NCI-H2107 treated with DMSO at 0.1 percent for 48 hours (cell line): ENCODE results near the gene IRX6.

Experiments used
- DNase-seq: peaks from one replicate; lab custom pipeline; 2025; ENCODE audit not compliant: unreplicated experiment; lab: John Stamatoyannopoulos, UW

The IRX6 gene

GRCh38 chr16:55323637-55324271 is at the start of gene IRX6:
Gene IRX6 (plus strand): TSS chr16:55324203. CDS start chr16:55325092, 889 bp downstream.
- no peak for DNase-seq

GRCh38 chr16:55274391-55274790 is 49.6 kb upstream of the IRX6 start:
- DNase-seq: no peak

GRCh38 chr16:55275167-55275566 is 48.8 kb upstream of the IRX6 start:
- DNase-seq: no peak

GRCh38 chr16:55275869-55276268 is 48.1 kb upstream of the IRX6 start:
- no peak for DNase-seq

DNA sequence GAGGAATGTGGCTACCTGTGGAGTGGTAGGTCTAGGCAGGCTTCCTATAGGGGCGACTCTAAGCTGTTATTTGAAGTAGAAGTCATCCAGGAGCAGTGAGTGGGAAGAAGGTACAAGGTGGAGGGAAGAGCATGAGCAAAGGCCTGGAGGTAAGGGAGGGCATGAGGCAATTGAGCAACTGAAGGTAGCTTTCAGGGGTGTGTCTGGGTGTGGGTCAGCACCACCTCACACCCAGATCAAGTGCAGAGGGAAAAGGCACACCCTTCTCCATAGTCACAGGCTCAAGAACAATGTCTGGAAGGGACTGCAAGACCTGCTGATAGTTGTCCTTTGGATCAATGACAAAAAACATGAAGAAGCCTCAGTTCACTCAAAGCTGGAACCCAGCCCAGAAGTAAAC is 46.5 kb upstream of the IRX6 start:
- no peak for DNase-seq

- no peak for DNase-seq
Observed at GRCh38 chr16:55279598-55279997, 44.4 kb upstream of the IRX6 start.

DNA sequence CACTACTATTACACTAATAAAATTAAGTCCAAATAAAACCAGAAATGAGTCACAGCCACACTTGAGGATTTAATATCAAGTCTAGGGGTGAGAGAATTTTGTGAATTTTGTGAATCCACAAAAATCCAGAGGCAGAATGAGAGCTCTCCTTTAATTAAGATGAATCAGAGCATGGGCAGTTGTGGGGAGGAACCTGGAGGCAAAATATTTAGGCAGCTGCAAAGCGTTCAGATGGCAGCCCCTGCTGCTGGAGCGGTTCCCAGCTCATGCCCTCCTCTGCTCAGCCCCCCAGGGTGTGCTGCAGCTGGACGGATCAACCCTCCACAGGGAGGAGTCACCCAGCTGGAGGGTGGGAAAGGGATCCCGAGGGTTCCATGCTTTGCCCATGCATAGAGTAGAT is 43.4 kb upstream of the IRX6 start:
- no peak for DNase-seq

DNA sequence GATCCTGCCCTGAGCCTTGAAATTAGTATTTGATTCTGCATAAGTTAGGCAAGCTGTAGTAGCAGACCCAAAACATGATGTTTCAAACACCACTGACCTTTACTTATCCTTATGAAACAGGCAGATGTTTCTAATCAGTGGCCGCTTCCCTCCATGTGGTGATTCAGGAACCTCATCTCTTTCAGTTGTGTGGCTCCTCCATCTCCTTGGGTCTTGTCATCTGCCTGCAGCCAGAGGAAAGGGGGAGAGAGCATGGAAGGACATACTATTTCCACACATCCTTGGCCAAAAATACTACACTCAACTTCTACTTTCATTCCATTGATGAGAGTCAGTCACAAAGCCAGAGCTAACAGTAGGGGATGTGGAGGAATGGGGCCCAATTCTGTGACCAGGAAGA is 41.6 kb upstream of the IRX6 start:
- no peak for DNase-seq

DNA sequence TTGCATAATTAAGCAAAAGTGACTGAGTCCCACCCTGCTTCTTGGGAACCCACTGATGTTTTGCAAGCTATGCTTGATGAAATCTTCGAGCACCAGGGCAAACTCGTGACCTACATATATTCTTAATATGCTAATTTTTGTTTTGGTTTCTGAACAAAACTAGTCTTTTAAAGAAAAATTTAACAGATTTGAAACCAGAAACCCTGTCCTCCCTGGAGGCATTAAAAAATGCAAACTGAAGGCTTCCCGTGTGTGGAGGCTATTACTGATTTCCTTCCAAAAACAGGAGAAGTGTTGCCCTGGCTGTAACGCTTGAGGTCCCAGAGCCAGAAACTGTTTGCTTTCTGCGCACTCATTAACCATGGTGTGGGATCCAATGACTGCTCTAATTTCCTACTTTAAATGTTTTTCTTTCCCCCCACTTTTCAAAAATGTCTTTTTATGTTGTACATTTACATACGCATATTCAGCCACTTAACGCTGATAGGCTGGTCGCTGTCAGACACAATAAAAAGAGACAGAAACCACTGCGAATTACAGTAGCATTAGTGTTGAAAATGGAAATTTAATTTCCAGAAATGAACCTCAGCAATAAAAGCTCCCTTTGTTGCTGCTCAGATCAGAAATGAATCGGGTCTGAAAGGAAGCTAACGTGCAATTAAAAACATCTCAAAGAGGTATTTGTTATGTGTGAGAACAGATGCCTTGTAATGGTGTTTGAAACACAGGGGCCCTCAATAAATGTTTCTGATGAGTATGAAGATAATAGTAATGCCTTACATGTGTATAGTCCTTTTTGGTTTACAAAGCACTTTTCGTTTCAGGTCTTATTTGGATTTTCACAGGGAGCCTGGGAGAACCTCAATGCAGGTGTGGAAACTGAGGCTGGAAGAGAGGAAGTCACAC is 39.9 kb upstream of the IRX6 start:
- no peak for DNase-seq

DNA sequence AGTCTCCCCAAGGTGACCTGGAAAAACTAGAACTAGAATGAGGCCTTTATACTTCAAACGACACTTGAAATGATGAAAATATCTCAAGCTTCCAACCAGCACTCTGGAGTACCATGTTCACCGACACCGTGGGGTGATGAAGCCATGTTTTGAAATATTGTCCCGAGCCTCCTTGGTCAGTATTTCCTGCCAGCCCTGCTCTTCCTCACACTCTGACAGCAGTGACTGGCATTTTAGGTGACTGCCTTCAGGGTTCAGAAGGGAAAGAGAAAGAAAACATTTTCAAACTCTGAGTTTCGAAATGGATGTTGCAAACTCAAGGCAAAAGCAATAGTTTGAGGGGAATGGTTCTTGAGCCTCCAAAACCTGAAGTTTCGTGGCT is 39.3 kb upstream of the IRX6 start:
- no peak for DNase-seq

- DNase-seq: no peak
Observed at GRCh38 chr16:55285586-55285985, 38.4 kb upstream of the IRX6 start.

DNA sequence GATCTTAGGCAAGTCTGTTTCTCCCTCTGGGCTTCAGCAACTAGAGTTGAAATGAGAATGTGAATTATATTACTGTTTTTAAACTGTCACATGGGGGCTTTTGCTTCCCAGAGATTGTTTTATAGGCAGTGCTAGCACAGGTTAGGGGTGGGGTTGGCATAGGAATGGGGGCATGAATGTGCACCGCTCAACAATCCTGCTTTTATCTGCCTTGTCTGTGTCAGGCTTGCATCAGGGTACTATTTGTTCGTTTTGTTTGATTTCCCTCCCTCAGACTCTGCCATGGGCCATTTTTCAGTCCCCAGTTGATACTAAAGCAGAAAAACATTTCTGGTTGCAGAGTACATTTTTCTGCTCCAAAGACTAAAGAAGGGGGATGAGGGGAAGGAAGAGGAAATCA is 34.6 kb upstream of the IRX6 start:
- no peak for DNase-seq

- no peak for DNase-seq
Observed at GRCh38 chr16:55291847-55292246, 32.2 kb upstream of the IRX6 start.

GRCh38 chr16:55292491-55292890 is 31.5 kb upstream of the IRX6 start:
- DNase-seq: no peak

- DNase-seq: no peak
Observed at GRCh38 chr16:55294129-55294528, 29.9 kb upstream of the IRX6 start.

GRCh38 chr16:55294931-55295342 is 29.1 kb upstream of the IRX6 start:
- DNase-seq: no peak

DNA sequence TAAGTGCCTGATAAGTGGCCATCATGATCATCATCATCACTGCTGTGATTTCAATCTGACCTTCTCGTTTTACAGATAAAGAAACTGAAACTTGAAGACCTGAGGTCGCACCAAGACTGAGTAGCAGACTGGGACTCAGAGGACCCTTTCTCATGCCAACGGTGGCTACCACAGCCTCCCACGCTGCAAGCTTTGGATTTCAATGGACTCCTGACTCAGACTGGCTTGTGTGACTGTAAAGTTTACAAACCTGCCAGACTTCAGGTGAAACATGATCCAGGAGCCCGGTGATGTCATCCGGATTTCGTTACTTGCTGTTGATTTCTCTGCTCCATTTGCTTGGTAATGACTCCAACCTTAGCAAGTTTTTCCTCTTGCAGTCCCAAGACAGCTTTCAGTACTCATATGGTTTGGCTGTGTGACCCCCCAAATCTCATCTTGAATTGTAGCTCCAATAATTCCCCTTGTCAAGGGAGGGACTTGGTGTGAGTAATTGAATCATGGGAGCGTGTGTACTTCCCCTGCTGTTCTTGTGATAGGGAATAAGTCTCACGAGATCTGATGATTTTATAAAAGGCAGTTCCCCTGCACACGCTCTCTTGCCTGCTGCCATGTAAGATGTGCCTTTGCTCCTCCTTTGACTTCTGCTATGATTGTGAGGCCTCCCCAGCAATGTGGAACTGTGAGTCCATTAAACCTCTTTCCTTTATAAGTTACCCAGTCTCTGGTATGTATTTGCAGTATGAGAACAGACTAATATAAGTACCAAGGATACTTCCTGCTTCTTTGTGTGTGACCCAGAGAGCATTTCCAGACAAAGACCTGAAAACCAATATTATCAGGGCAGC is 26.7 kb upstream of the IRX6 start:
- no peak for DNase-seq

- no peak for DNase-seq
Observed at GRCh38 chr16:55297910-55298479, 26.0 kb upstream of the IRX6 start.

DNA sequence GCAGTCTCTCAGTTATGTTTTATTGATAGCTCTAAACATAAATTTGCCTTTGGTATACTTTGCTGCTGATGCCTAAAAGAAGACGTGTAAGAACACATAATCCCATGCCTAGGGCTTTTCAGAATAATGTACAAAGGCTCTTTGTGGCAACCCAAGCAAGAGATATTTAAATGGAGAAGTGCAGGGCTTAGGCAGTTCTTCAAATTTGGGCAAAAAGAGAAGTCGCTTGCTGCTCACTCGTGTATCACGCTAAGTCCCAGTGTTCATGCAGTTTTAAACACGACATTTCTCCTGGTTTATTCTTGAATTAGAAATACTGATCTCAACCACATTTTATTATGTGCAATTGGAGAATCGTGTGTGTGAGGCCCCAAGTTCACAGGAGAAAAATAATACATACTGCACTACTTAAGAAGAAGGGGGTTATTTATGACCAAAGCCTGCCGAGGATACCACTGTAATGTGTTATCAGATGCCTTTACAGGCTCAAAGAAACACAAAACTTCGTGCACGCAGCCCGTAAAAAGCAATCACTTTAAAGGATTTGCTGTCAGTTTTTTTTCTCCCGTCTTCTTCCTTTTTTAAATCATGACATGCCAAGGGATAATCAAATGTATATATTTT is 22.5 kb upstream of the IRX6 start:
- no peak for DNase-seq

GRCh38 chr16:55302635-55303034 is 21.4 kb upstream of the IRX6 start:
- DNase-seq: no peak

DNA sequence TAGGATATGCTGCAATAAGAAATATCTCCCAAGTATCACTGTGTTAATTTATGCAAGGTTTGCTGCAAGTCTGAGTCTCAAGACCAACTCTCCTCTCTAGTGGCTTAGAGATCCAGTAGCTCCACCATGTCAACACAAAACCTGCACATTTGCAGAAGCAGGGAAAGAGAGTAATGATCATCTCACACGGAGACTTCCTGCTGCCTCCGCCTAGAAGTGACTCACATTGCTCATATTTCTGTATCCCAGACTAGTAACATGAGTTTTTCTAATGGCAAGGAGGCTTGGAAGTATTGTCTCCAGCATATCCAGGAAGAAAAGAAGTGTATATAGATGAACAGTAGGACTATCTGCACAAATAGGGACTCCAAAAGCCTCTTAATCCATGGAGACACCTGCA is 15.0 kb upstream of the IRX6 start:
- no peak for DNase-seq
